GM21360 (cell line): ENCODE data around the gene MEG3.

Experiments
- ATAC-seq: cut with Tn5 transposase; IDR thresholded peaks from one replicate; pipeline ENCODE4 v1.9.1; 2021; ENCODE audit warnings: mild to moderate bottlenecking, moderate library complexity; ENCODE audit not compliant: unreplicated experiment

The MEG3 gene

GRCh38 chr14:100825713-100826331 is at the start of gene MEG3:
MEG3 (plus strand) TSS chr14:100826118.
- ATAC-seq = no peak

- ATAC-seq = no peak
Observed at GRCh38 chr14:100776681-100777365, 49.1 kb upstream of the MEG3 start.

GRCh38 chr14:100777366-100777817 is 48.5 kb upstream of the MEG3 start:
- no peak for ATAC-seq

- ATAC-seq = no peak
Observed at GRCh38 chr14:100777818-100778525, 47.9 kb upstream of the MEG3 start.

GRCh38 chr14:100778526-100778882 is 47.4 kb upstream of the MEG3 start:
- no peak for ATAC-seq

- ATAC-seq = no peak
Observed at GRCh38 chr14:100778951-100779690, 46.8 kb upstream of the MEG3 start.

GRCh38 chr14:100779691-100780080 is 46.2 kb upstream of the MEG3 start:
- no peak for ATAC-seq

GRCh38 chr14:100780246-100780645 is 45.7 kb upstream of the MEG3 start:
- no peak for ATAC-seq

- ATAC-seq = no peak
Observed at GRCh38 chr14:100780646-100781355, 45.1 kb upstream of the MEG3 start.

- ATAC-seq = no peak
Observed at GRCh38 chr14:100781952-100782351, 44.0 kb upstream of the MEG3 start.

- ATAC-seq = no peak
Observed at GRCh38 chr14:100782516-100783320, 43.2 kb upstream of the MEG3 start.

GRCh38 chr14:100783630-100784370 is 42.1 kb upstream of the MEG3 start:
- no peak for ATAC-seq

GRCh38 chr14:100784523-100785337 is 41.2 kb upstream of the MEG3 start:
- no peak for ATAC-seq

- no peak for ATAC-seq
Observed at GRCh38 chr14:100785338-100785615, 40.6 kb upstream of the MEG3 start.

- no peak for ATAC-seq
Observed at GRCh38 chr14:100785626-100786025, 40.3 kb upstream of the MEG3 start.

- ATAC-seq = no peak
Observed at GRCh38 chr14:100786131-100786530, 39.8 kb upstream of the MEG3 start.

GRCh38 chr14:100786576-100787219 is 39.2 kb upstream of the MEG3 start:
- ATAC-seq = no peak

GRCh38 chr14:100787659-100788058 is 38.3 kb upstream of the MEG3 start:
- no peak for ATAC-seq
